Fibroblast of lung (primary cell): Measurements from ENCODE around the gene NUDT14. TPM values are rescaled to one million over a fixed set of nuclear protein-coding genes. Genes with fewer than 3 reads are reported as not detected.

Experiments used
- DNase-seq, 2 donors: peaks; one replicate each; pipeline versions ENCODE4 v3.0.0 to v3.0.0-alpha.2; 2010; ENCODE audit warnings: low read depth in 2 of 2
- H2AFZ ChIP-seq: 2 replicates; pipeline ENCODE4 v1.5.1; 2012; ENCODE audit warnings: low read length, control low read depth, inconsistent platforms
- H3K27ac ChIP-seq: 2 replicates; pipeline ENCODE4 v1.5.1; 2011; ENCODE audit warnings: low read length, control low read depth; ENCODE audit not compliant: insufficient read depth
- H3K27me3 ChIP-seq: 2 replicates; pipeline ENCODE4 v1.5.1; 2011; ENCODE audit warnings: mild to moderate bottlenecking, low read length; ENCODE audit not compliant: control insufficient read depth, insufficient read depth
- H3K36me3 ChIP-seq: 2 replicates; pipeline ENCODE4 v1.5.1; 2011; ENCODE audit warnings: low read length; ENCODE audit not compliant: control insufficient read depth, insufficient read depth
- H3K4me1 ChIP-seq: 2 replicates; pipeline ENCODE4 v1.5.1; 2011; ENCODE audit warnings: low read length; ENCODE audit not compliant: control insufficient read depth, insufficient read depth; ENCODE audit errors: extremely low read depth
- H3K4me2 ChIP-seq: 2 replicates; pipeline ENCODE4 v1.5.1; 2011; ENCODE audit warnings: low read length, control low read depth; ENCODE audit not compliant: insufficient read depth; ENCODE audit errors: extremely low read depth
- H3K4me3 ChIP-seq, 4 experiments: fragments of 200-600 bp in 1 of 4; sonication (generic) in 1 of 4; replicated peaks in 1 of 4; 2 replicates each; pipeline ENCODE4 v1.5.1; 2011 to 2016; ENCODE audit warnings: low read length in 4 of 4, low read depth in 3 of 4, mild to moderate bottlenecking in 3 of 4, control low read depth in 2 of 4, inconsistent platforms in 1 of 4, mixed read lengths in 1 of 4; ENCODE audit not compliant: insufficient read depth in 1 of 4; ENCODE audit errors: control extremely low read depth in 1 of 4
- H3K79me2 ChIP-seq: 2 replicates; pipeline ENCODE4 v1.5.1; 2012; ENCODE audit warnings: mild to moderate bottlenecking, low read length, inconsistent platforms; ENCODE audit not compliant: control insufficient read depth, insufficient read depth
- H3K9ac ChIP-seq: 2 replicates; pipeline ENCODE4 v1.5.1; 2011; ENCODE audit warnings: mild to moderate bottlenecking, low read length, control low read depth; ENCODE audit not compliant: insufficient read depth
- H3K9me3 ChIP-seq: 2 replicates; pipeline ENCODE4 v1.5.1; 2012; ENCODE audit warnings: low read depth, low read length; ENCODE audit not compliant: control insufficient read depth, insufficient read depth
- H4K20me1 ChIP-seq: 2 replicates; pipeline ENCODE4 v1.5.1; 2011; ENCODE audit warnings: low read length; ENCODE audit not compliant: control insufficient read depth, insufficient read depth; ENCODE audit errors: extremely low read depth
- EZH2 ChIP-seq: IDR thresholded peaks from 2 replicates; pipeline ENCODE4 v1.5.1; 2012; ENCODE audit warnings: low read length, control low read depth, mild to moderate bottlenecking; ENCODE audit errors: missing control alignments
- polyA plus RNA-seq, 2 donors: library from polyadenylated mRNA; depleted of rRNA in 1 of 2; stranded (reverse) in 1 of 2; unstranded in 1 of 2; fragments of >200 nt; gene quantifications; 2 replicates each; pipeline ENCODE4 v1.2.1, GENCODE V29; 2011 to 2012; ENCODE audit warnings: missing spikeins in 1 of 2
- total RNA-seq: library from RNA; depleted of rRNA; stranded (reverse); fragments of >200 nt; gene quantifications from 2 replicates; pipeline ENCODE4 v1.2.1, GENCODE V29; 2014
- TF ChIP-seq, protein P1 (sequence below), 2 donors: IDR thresholded peaks in 1 of 2; conservative IDR thresholded peaks in 1 of 2; 1 replicate in 1 of 2; 2 replicates in 1 of 2; pipeline ENCODE4 v1.5.1; 2011 to 2012; ENCODE audit warnings: low read length in 2 of 2, control low read depth in 1 of 2, inconsistent platforms in 1 of 2, low read depth in 1 of 2, mild to moderate bottlenecking in 1 of 2

Gene NUDT14
- total and polyA plus RNA-seq, 2 donors (not counting 1 experiment from before 2014, with no cell fraction given): 6.7 to 14.2 TPM

DNA sequence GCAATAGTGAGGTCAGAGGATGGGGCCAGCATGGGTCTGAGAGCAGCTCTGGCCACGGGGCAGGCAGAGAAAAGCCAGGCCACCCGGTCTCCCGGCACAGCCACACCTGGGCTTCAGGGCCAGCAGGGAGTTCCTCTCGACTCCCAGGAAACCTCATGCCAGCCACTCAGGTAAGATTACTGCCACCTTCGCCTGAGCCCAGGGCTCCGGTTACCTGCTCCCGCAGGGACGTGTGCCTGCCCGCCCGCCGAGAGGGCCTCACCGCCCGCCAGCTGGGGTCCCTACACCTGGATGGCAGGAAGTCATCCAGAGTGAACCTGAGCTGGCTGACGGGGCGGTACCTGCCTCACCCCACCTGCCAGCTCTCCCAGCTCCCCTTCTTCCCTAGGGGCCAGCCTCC is 19.8 kb downstream of the NUDT14 start:
- Histone ChIP-seq H3K4me1 (no peaks in the 10 kb centered on the region), H3K27ac (no peak overlapping the region), H3K36me3 (no peaks in the 10 kb centered on the region), H3K4me2 (no peak overlapping the region), H3K79me2 (no peaks in the 10 kb centered on the region), H3K4me3 (no peak overlapping the region), H2AFZ (no peak overlapping the region), H3K9me3 (no peaks in the 10 kb centered on the region), H3K27me3 (no peaks in the 10 kb centered on the region), H4K20me1 (no peaks in the 10 kb centered on the region), H3K9ac (no peak overlapping the region)
- no peak for TF ChIP-seq EZH2
- TF ChIP-seq, protein P1, sequence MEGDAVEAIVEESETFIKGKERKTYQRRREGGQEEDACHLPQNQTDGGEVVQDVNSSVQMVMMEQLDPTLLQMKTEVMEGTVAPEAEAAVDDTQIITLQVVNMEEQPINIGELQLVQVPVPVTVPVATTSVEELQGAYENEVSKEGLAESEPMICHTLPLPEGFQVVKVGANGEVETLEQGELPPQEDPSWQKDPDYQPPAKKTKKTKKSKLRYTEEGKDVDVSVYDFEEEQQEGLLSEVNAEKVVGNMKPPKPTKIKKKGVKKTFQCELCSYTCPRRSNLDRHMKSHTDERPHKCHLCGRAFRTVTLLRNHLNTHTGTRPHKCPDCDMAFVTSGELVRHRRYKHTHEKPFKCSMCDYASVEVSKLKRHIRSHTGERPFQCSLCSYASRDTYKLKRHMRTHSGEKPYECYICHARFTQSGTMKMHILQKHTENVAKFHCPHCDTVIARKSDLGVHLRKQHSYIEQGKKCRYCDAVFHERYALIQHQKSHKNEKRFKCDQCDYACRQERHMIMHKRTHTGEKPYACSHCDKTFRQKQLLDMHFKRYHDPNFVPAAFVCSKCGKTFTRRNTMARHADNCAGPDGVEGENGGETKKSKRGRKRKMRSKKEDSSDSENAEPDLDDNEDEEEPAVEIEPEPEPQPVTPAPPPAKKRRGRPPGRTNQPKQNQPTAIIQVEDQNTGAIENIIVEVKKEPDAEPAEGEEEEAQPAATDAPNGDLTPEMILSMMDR (conservative IDR thresholded peaks at IDR 0.05 in 1 of 2, IDR thresholded peaks at IDR 0.05 in 1 of 2; ENCODE audit: low read depth in 1 of 2, low read length in 2 of 2): no peak
- no peak for DNase-seq

DNA sequence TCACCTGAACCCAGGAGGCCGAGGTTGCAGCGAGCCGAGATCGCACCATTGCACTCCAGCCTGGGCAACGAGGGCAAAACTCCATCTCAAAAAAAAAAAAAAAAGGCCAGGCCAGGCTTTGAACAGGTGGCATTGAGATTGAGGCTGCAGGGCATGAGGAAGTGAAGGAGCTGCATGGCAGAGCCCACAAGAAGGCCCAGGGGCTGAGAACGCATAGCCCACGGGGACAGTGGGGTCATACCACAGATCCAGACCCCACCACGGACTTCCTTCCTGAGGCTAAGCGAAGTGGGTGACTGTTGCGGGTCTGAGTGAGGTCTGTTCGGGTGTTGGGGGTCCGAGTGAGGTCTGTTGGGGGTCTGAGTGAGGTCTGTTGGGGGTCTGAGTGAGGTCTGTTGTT is 20.3 kb downstream of the NUDT14 start:
- no peaks in the 10 kb centered on the region for H4K20me1 ChIP-seq
- H3K9ac ChIP-seq: no peak overlapping the region
- H3K27me3 ChIP-seq: no peaks in the 10 kb centered on the region
- no peaks in the 10 kb centered on the region for H3K4me1 ChIP-seq
- H3K4me3 ChIP-seq: no peak overlapping the region
- H3K79me2 ChIP-seq: no peaks in the 10 kb centered on the region
- TF ChIP-seq EZH2: no peak
- TF ChIP-seq, protein P1 (conservative IDR thresholded peaks at IDR 0.05 in 1 of 2, IDR thresholded peaks at IDR 0.05 in 1 of 2; ENCODE audit: low read depth in 1 of 2, low read length in 2 of 2): no peak
- DNase-seq: no peak
- H3K9me3 ChIP-seq: no peaks in the 10 kb centered on the region
- no peak overlapping the region for H3K27ac ChIP-seq
- H2AFZ ChIP-seq: no peak overlapping the region
- H3K4me2 ChIP-seq: no peak overlapping the region
- no peaks in the 10 kb centered on the region for H3K36me3 ChIP-seq

DNA sequence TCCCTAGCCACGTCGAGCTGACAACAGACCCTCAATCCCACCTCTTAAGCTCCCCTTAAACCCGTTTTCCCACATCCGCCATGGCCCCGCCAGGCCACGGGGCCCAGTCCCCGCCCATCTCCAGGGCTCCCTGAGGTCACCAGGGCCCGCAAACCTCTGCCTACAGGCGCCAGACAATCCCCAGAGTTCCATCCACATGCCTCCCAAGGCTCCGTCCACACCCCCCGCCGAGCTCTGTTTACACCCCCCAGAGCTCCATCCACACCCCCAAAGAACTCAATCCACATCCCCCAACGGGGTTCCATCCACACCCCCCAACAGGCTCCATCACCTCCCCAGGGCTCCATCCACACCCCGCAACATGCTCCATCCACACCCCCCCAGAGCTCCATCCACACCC is 21.8 kb downstream of the NUDT14 start:
- H3K4me1 ChIP-seq: no peaks in the 10 kb centered on the region
- H3K36me3 ChIP-seq: no peaks in the 10 kb centered on the region
- no peak for TF ChIP-seq EZH2
- TF ChIP-seq, protein P1 (conservative IDR thresholded peaks at IDR 0.05 in 1 of 2, IDR thresholded peaks at IDR 0.05 in 1 of 2; ENCODE audit: low read depth in 1 of 2, low read length in 2 of 2): no peak
- no peaks in the 10 kb centered on the region for H3K9me3 ChIP-seq
- DNase-seq: no peak
- no peak overlapping the region for H2AFZ ChIP-seq
- no peaks in the 10 kb centered on the region for H4K20me1 ChIP-seq
- H3K9ac ChIP-seq: no peak overlapping the region
- H3K27ac ChIP-seq: no peak overlapping the region
- no peak overlapping the region for H3K4me3 ChIP-seq
- H3K79me2 ChIP-seq: no peaks in the 10 kb centered on the region
- no peaks in the 10 kb centered on the region for H3K27me3 ChIP-seq
- H3K4me2 ChIP-seq: no peak overlapping the region
